ENCODE results near the gene RHEX.
"Not testable (repeated sequence)": the region's sequence is repeated elsewhere in the genome, so short reads cannot be mapped to it uniquely, and the experiment has no call there.

Gene RHEX, protein sequence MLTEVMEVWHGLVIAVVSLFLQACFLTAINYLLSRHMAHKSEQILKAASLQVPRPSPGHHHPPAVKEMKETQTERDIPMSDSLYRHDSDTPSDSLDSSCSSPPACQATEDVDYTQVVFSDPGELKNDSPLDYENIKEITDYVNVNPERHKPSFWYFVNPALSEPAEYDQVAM

GRCh38 chr1:206052919-206053610 is at the start of gene RHEX:
RHEX (plus strand) TSS chr1:206053173; CDS start chr1:206097829, 44,656 bp downstream.
- not testable (repeated sequence) for DNase-seq (ENCODE audit: low spot score)

GRCh38 chr1:206003854-206004800 is 48.8 kb upstream of the RHEX start:
- DNase-seq (ENCODE audit: low spot score), result no peak
- no peak for TF ChIP-seq CTCF (IDR thresholded peaks at IDR 0.05; ENCODE audit: extremely low read depth, missing control alignments)

DNA sequence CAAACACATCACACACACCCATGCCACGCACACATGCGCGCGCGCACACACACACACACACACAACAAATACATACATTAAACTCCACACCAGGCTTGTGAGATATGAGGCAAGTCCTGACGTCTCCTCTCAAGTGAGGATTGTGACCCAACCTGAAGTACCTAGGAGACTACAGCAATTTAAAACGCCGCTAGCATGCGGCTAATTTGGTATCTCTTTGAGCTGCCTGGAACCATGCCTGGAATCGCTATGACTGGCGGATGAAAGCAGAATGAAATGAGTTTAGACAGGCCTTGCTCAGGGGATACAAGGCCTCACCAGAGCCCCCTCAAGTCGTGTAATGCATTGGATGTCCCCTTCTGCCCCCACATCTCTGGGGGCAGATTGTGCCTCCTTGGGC is 48.1 kb upstream of the RHEX start:
- TF ChIP-seq CTCF (IDR thresholded peaks at IDR 0.05; ENCODE audit: extremely low read depth, missing control alignments), result no peak
- DNase-seq (ENCODE audit: low spot score), result no peak

DNA sequence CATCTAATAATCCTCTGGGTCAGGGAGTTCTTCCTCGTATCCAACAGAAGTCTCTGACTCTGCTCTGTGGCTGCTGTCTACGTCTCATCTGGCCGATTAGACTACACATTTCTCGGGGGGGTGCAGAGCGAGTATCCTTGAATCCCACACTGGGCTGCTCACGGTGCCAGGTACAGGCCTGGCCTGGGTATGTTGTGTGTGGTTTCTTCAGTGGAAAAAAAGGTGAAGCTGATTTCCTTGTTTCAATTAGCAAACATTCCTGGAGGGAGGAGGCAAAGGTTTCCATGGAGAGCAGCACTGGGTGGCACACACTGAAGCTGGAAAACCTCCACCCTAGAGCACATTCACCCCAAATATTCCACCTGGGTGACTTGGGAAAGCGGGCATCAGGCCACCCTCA is 47.7 kb upstream of the RHEX start:
- DNase-seq (ENCODE audit: low spot score), result no peak
- no peak for TF ChIP-seq CTCF (IDR thresholded peaks at IDR 0.05; ENCODE audit: extremely low read depth, missing control alignments)

DNA sequence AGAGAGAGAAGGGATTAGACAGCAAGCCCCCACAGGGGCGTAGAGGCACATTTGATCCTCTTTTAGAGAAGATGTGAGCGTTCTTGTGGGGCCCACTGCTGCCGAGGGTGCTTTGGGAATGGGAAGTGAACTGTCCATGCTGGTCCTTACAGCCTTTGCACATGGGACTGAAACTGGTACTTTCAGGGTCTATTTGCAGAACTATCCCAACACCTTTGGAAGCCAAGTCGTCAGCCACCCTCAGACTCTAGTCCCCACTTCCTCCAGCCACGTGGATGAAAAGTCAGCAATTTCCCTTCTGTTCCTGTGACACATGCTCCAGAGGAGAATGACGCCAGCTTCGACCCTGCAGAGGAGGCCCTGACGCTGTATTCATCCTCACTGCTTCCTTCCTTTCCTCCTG is 47.2 kb upstream of the RHEX start:
- no peak for DNase-seq (ENCODE audit: low spot score)
- no peak for TF ChIP-seq CTCF (IDR thresholded peaks at IDR 0.05; ENCODE audit: extremely low read depth, missing control alignments)

GRCh38 chr1:206006946-206007345 is 46.0 kb upstream of the RHEX start:
- DNase-seq (ENCODE audit: low spot score), result no peak
- TF ChIP-seq CTCF (IDR thresholded peaks at IDR 0.05; ENCODE audit: extremely low read depth, missing control alignments), result no peak

- DNase-seq (ENCODE audit: low spot score), result no peak
- no peak for TF ChIP-seq CTCF (IDR thresholded peaks at IDR 0.05; ENCODE audit: extremely low read depth, missing control alignments)
Measured at GRCh38 chr1:206010060-206010459, 42.9 kb upstream of the RHEX start.

Measured in GM20000 (cell line).